Fibroblast of pulmonary artery (primary cell): ENCODE results near the gene HDDC2.

Experiments used
- DNase-seq: peaks from one replicate; pipeline ENCODE4 v3.0.0-alpha.2; 2010; ENCODE audit warnings: low read depth
- H3K4me3 ChIP-seq: replicated peaks from 2 replicates; pipeline ENCODE4 v1.5.1; 2011; ENCODE audit warnings: low read depth, mild to moderate bottlenecking, control low read depth, low read length, moderate library complexity
- CTCF ChIP-seq: IDR thresholded peaks from 2 replicates; pipeline ENCODE4 v1.5.1; 2011; ENCODE audit warnings: mild to moderate bottlenecking, control low read depth, low read length, inconsistent platforms; ENCODE audit errors: missing control alignments

The HDDC2 gene

GRCh38 chr6:125245523-125246264 is 56.1 kb downstream of the HDDC2 start:
- TF ChIP-seq CTCF = no peak
- H3K4me3 ChIP-seq = no peak overlapping the region
- no peak for DNase-seq

GRCh38 chr6:125245109-125245508 is 56.7 kb downstream of the HDDC2 start:
- no peak overlapping the region for H3K4me3 ChIP-seq
- no peak for DNase-seq
- TF ChIP-seq CTCF = no peak

- no peak for DNase-seq
- no peak overlapping the region for H3K4me3 ChIP-seq
- TF ChIP-seq CTCF = no peak
Observed at GRCh38 chr6:125237764-125238163, 64.0 kb downstream of the HDDC2 start.

- no peak overlapping the region for H3K4me3 ChIP-seq
- no peak for TF ChIP-seq CTCF
- peak; percentile 17 for DNase-seq
Observed at GRCh38 chr6:125236536-125237327, 65.0 kb downstream of the HDDC2 start.

GRCh38 chr6:125233202-125233601 is 68.6 kb downstream of the HDDC2 start:
- DNase-seq = no peak
- no peak for TF ChIP-seq CTCF
- no peak overlapping the region for H3K4me3 ChIP-seq

- no peak overlapping the region for H3K4me3 ChIP-seq
- TF ChIP-seq CTCF = no peak
- DNase-seq = peak; percentile 18
Observed at GRCh38 chr6:125232466-125232865, 69.3 kb downstream of the HDDC2 start.
